H9 (cell line): ENCODE data around the gene KCNIP3. TPM values are rescaled to one million over a fixed set of nuclear protein-coding genes. Genes with fewer than 3 reads are reported as not detected.

ENCODE experiments used
- DNase-seq: peaks from one replicate; pipeline ENCODE4 v3.0.0-alpha.2; 2017
- H2AFZ ChIP-seq: one replicate; pipeline ENCODE4 v1.6.1; 2013; ENCODE audit warnings: mild to moderate bottlenecking, low read length, control low read depth, moderate library complexity
- H2AK5ac ChIP-seq: 2 replicates; pipeline ENCODE4 v1.6.1; 2013; ENCODE audit warnings: low read length, control low read depth, mixed read lengths; ENCODE audit not compliant: insufficient read length
- H2BK120ac ChIP-seq: one replicate; pipeline ENCODE4 v1.6.1; 2013; ENCODE audit warnings: low read depth, mild to moderate bottlenecking, low read length, control low read depth, inconsistent platforms; ENCODE audit not compliant: poor library complexity, severe bottlenecking
- H2BK12ac ChIP-seq: 2 replicates; pipeline ENCODE4 v1.6.1; 2013; ENCODE audit warnings: low read length, control low read depth, mixed read lengths, low read depth; ENCODE audit not compliant: insufficient read length
- H2BK15ac ChIP-seq: 2 replicates; pipeline ENCODE4 v1.6.1; 2013; ENCODE audit warnings: low read depth, low read length, control low read depth
- H2BK20ac ChIP-seq: one replicate; pipeline ENCODE4 v1.6.1; 2013; ENCODE audit warnings: low read depth, mild to moderate bottlenecking, low read length, control low read depth, inconsistent platforms; ENCODE audit not compliant: poor library complexity, severe bottlenecking
- H2BK5ac ChIP-seq: 2 replicates; pipeline ENCODE4 v1.6.1; 2013; ENCODE audit warnings: low read length, control low read depth, mixed read lengths; ENCODE audit not compliant: insufficient read length
- H3K14ac ChIP-seq: 2 replicates; pipeline ENCODE4 v1.6.1; 2013; ENCODE audit warnings: low read length, control low read depth; ENCODE audit not compliant: insufficient read depth
- H3K18ac ChIP-seq: 2 replicates; pipeline ENCODE4 v1.6.1; 2013; ENCODE audit warnings: low read depth, mild to moderate bottlenecking, mixed read lengths, low read length, control low read depth; ENCODE audit not compliant: insufficient read length
- H3K23ac ChIP-seq: 2 replicates; pipeline ENCODE4 v1.6.1; 2013; ENCODE audit warnings: low read length, control low read depth, mixed read lengths, low read depth; ENCODE audit not compliant: insufficient read length
- H3K23me2 ChIP-seq: 2 replicates; pipeline ENCODE4 v1.6.1; 2013; ENCODE audit warnings: low read depth, mild to moderate bottlenecking, mixed read lengths, low read length, control low read depth; ENCODE audit not compliant: insufficient read length, poor library complexity, severe bottlenecking
- H3K27ac ChIP-seq: 2 replicates; pipeline ENCODE4 v1.5.1; 2013; ENCODE audit warnings: low read length, control low read depth, mixed read lengths, low read depth; ENCODE audit not compliant: insufficient read length
- H3K27me3 ChIP-seq: 2 replicates; pipeline ENCODE4 v1.6.1; 2013; ENCODE audit warnings: low read length, control low read depth, inconsistent platforms; ENCODE audit not compliant: insufficient read depth
- H3K4ac ChIP-seq: 2 replicates; pipeline ENCODE4 v1.6.1; 2013; ENCODE audit warnings: low read depth, mild to moderate bottlenecking, control low read depth, inconsistent platforms, low read length, moderate library complexity
- H3K4me1 ChIP-seq: 2 replicates; pipeline ENCODE4 v1.6.1; 2013; ENCODE audit warnings: low read length, control low read depth, inconsistent platforms; ENCODE audit not compliant: insufficient read depth
- H3K4me2 ChIP-seq: 2 replicates; pipeline ENCODE4 v1.6.1; 2013; ENCODE audit warnings: low read length, control low read depth, mixed read lengths; ENCODE audit not compliant: insufficient read length, insufficient read depth
- H3K56ac ChIP-seq: 2 replicates; pipeline ENCODE4 v1.6.1; 2013; ENCODE audit warnings: low read depth, mild to moderate bottlenecking, mixed read lengths, low read length, control low read depth; ENCODE audit not compliant: insufficient read length
- H3K79me1 ChIP-seq: 2 replicates; pipeline ENCODE4 v1.6.1; 2013; ENCODE audit warnings: low read depth, mild to moderate bottlenecking, moderate library complexity, low read length, control low read depth, inconsistent platforms; ENCODE audit not compliant: insufficient read depth, poor library complexity, severe bottlenecking
- H3K79me2 ChIP-seq: 2 replicates; pipeline ENCODE4 v1.6.1; 2013; ENCODE audit warnings: low read length, control low read depth, inconsistent platforms; ENCODE audit not compliant: insufficient read depth
- H3K9ac ChIP-seq: 2 replicates; pipeline ENCODE4 v1.6.1; 2013; ENCODE audit warnings: low read length, control low read depth, mixed read lengths; ENCODE audit not compliant: insufficient read length; ENCODE audit errors: extremely low read depth
- H3K9me3 ChIP-seq: one replicate; pipeline ENCODE4 v1.6.1; 2013; ENCODE audit warnings: low read depth, low read length, inconsistent platforms; ENCODE audit not compliant: control insufficient read depth
- H3T11ph ChIP-seq: one replicate; pipeline ENCODE4 v1.6.1; 2013; ENCODE audit warnings: mild to moderate bottlenecking, low read length, control low read depth, inconsistent platforms
- H4K20me1 ChIP-seq: one replicate; pipeline ENCODE4 v1.6.1; 2013; ENCODE audit not compliant: control insufficient read depth, insufficient read length, insufficient read depth
- H4K5ac ChIP-seq: 2 replicates; pipeline ENCODE4 v1.6.1; 2013; ENCODE audit warnings: low read depth, mild to moderate bottlenecking, mixed read lengths, low read length, control low read depth; ENCODE audit not compliant: insufficient read length
- H4K8ac ChIP-seq: replicated peaks from 2 replicates; pipeline ENCODE4 v1.6.1; 2013; ENCODE audit warnings: low read length, control low read depth, mixed read lengths, low read depth; ENCODE audit not compliant: insufficient read length
- H4K91ac ChIP-seq: 2 replicates; pipeline ENCODE4 v1.6.1; 2013; ENCODE audit warnings: low read depth, mild to moderate bottlenecking, moderate library complexity, mixed read lengths, low read length, control low read depth; ENCODE audit not compliant: insufficient read length
- H3K27ac Mint-ChIP-seq, 3 experiments: 2 replicates in 2 of 3; 3 replicates in 1 of 3; pipeline ENCODE4 v1.8.0; 2020 to 2021; ENCODE audit warnings: mixed read lengths in 3 of 3, mild to moderate bottlenecking in 1 of 3, moderate library complexity in 1 of 3
- H3K27me3 Mint-ChIP-seq: 2 replicates; pipeline ENCODE4 v1.8.0; 2021; ENCODE audit warnings: low read depth, mild to moderate bottlenecking, moderate library complexity, mixed read lengths
- H3K36me3 Mint-ChIP-seq, 3 experiments: 2 replicates in 2 of 3; 3 replicates in 1 of 3; pipeline ENCODE4 v1.8.0; 2020 to 2021; ENCODE audit warnings: low read depth in 3 of 3, mixed read lengths in 3 of 3; ENCODE audit not compliant: insufficient read depth in 1 of 3
- H3K4me1 Mint-ChIP-seq, 2 experiments: 2 replicates each; pipeline ENCODE4 v1.8.0; 2020; ENCODE audit warnings: mixed read lengths in 2 of 2
- H3K4me3 Mint-ChIP-seq, 2 experiments: 2 replicates in 1 of 2; 3 replicates in 1 of 2; pipeline ENCODE4 v1.8.0; 2020 to 2021; ENCODE audit warnings: mild to moderate bottlenecking in 2 of 2, mixed read lengths in 2 of 2, moderate library complexity in 1 of 2
- H3K9me3 Mint-ChIP-seq, 2 experiments: 2 replicates in 1 of 2; 3 replicates in 1 of 2; pipeline ENCODE4 v1.8.0; 2020; ENCODE audit warnings: mild to moderate bottlenecking in 2 of 2, mixed read lengths in 2 of 2, moderate library complexity in 1 of 2
- WGBS: extraction: QIAGEN DNeasy Blood & Tissue Kit; methylation state at CpG from one replicate; pipeline ENCODE4 v1.1.7; 2013; ENCODE audit warnings: missing lambda C conversion rate, low lambda C conversion rate, mixed read lengths; ENCODE audit not compliant: insufficient read length; ENCODE audit errors: extremely low coverage; 5-methylcytosine and 5-hydroxymethylcytosine counted together
- total RNA-seq: library from RNA; stranded (reverse); gene quantifications from 2 replicates; pipeline ENCODE4 v1.2.1, GENCODE V29; 2021
- TF ChIP-seq, protein P1 (sequence below): fragments of 200-600 bp; sonication (generic); conservative IDR thresholded peaks from 3 replicates; pipeline ENCODE4 v1.8.0; 2021; ENCODE audit warnings: antibody characterized with exemption, mild to moderate bottlenecking

KCNIP3 gene
- total RNA-seq, 1 experiment from 2014 or later: 1.5 TPM

- Histone ChIP-seq H3K79me1 (no peaks in the 10 kb centered on the region), H3K79me2 (no peaks in the 10 kb centered on the region), H3K14ac (no peak overlapping the region), H3K23ac (no peak overlapping the region), H3K18ac (no peak overlapping the region), H3K27me3 (no peaks in the 10 kb centered on the region), H3K27ac (no peak overlapping the region), H4K91ac (no peak overlapping the region), H3K4me2 (no peak overlapping the region), H2BK12ac (no peak overlapping the region), H2BK20ac (no peak overlapping the region), H4K8ac (no peak overlapping the region), H3K23me2 (no peaks in the 10 kb centered on the region), H3K56ac (no peak overlapping the region), H4K20me1 (no peaks in the 10 kb centered on the region), H4K5ac (no peak overlapping the region), H2BK5ac (no peak overlapping the region), H2AK5ac (no peak overlapping the region), H2AFZ (no peak overlapping the region), H3K9me3 (no peaks in the 10 kb centered on the region), H2BK15ac (no peak overlapping the region), H3K4ac (no peak overlapping the region), H3K9ac (no peak overlapping the region), H3K4me1 (no peaks in the 10 kb centered on the region), H3T11ph (no peak overlapping the region), H2BK120ac (no peak overlapping the region)
- Mint-ChIP-seq H3K27ac (no peak overlapping the region), H3K4me1 (peaks cover 5 to 9% of the 10 kb centered on the region in 2 experiments), H3K27me3 (no peaks in the 10 kb centered on the region; the same call in 1 of the 2 replicates), H3K36me3 (0 out of 7 replicates have a peak, but pooled peaks cover 0 to 2% (median 0%) of the 10 kb centered on the region in 3 experiments), H3K4me3 (no peak overlapping the region), H3K9me3 (no peaks in the 10 kb centered on the region)
- DNase-seq: no peak
- no CpG with 5 or more reads among the region's 8 CpGs for WGBS
- TF ChIP-seq, protein P1, sequence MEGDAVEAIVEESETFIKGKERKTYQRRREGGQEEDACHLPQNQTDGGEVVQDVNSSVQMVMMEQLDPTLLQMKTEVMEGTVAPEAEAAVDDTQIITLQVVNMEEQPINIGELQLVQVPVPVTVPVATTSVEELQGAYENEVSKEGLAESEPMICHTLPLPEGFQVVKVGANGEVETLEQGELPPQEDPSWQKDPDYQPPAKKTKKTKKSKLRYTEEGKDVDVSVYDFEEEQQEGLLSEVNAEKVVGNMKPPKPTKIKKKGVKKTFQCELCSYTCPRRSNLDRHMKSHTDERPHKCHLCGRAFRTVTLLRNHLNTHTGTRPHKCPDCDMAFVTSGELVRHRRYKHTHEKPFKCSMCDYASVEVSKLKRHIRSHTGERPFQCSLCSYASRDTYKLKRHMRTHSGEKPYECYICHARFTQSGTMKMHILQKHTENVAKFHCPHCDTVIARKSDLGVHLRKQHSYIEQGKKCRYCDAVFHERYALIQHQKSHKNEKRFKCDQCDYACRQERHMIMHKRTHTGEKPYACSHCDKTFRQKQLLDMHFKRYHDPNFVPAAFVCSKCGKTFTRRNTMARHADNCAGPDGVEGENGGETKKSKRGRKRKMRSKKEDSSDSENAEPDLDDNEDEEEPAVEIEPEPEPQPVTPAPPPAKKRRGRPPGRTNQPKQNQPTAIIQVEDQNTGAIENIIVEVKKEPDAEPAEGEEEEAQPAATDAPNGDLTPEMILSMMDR: no peak
Measured at GRCh38 chr2:95281786-95282185, 15.4 kb upstream of the KCNIP3 start.
